ENCODE measurements around the gene SIRPB2.

SIRPB2 gene

GRCh38 chr20:1472556-1473245, 18.5 kb downstream of the SIRPB2 start:
- TF ChIP-seq CTCF (conservative IDR thresholded peaks at IDR 0.05; ENCODE audit: low read depth, low read length) = no peak
- no peak overlapping the region for H3K4me3 ChIP-seq (ENCODE audit: low read length)
- no peak for DNase-seq (ENCODE audit: low read depth)

GRCh38 chr20:1471242-1471641, 20.0 kb downstream of the SIRPB2 start:
- H3K4me3 ChIP-seq (ENCODE audit: low read length) = no peak overlapping the region
- no peak for TF ChIP-seq CTCF (conservative IDR thresholded peaks at IDR 0.05; ENCODE audit: low read depth, low read length)
- DNase-seq (ENCODE audit: low read depth) = no peak

- TF ChIP-seq CTCF (conservative IDR thresholded peaks at IDR 0.05; ENCODE audit: low read depth, low read length) = peak; percentile 90
- peak; percentile 92 for DNase-seq (ENCODE audit: low read depth)
- H3K4me3 ChIP-seq (ENCODE audit: low read length) = no peak overlapping the region
Measured at GRCh38 chr20:1469925-1470571, 21.2 kb downstream of the SIRPB2 start.

- no peak overlapping the region for H3K4me3 ChIP-seq (ENCODE audit: low read length)
- no peak for TF ChIP-seq CTCF (conservative IDR thresholded peaks at IDR 0.05; ENCODE audit: low read depth, low read length)
- DNase-seq (ENCODE audit: low read depth) = no peak
Measured at GRCh38 chr20:1469306-1469905, 21.8 kb downstream of the SIRPB2 start.

DNA sequence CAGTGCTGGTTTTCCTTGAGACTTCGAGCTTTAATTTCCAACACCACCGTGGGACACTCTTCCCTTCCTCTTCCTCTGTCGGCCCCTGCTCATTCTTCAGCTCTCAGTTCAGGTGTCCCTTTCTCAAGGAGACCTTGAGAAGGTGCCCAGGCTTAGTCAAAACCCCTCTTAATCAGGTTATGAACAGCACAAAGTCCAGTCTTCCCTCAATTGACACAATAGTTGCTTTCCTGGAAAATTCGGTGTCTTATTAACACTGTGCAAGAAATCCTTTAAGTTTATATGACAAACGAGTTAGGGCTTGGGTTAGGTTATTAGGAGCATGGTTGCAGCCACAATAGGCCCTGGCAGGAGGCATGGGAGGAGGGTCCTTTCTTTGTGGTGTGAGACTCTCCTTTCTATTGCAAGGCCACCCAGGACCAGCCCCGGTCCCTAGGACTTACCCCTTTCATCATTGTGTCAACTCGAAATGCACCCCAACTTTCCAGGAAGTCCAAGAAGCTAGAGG, 23.0 kb downstream of the SIRPB2 start:
- DNase-seq (ENCODE audit: low read depth) = no peak
- H3K4me3 ChIP-seq (ENCODE audit: low read length) = no peak overlapping the region
- TF ChIP-seq CTCF (conservative IDR thresholded peaks at IDR 0.05; ENCODE audit: low read depth, low read length) = no peak

DNA sequence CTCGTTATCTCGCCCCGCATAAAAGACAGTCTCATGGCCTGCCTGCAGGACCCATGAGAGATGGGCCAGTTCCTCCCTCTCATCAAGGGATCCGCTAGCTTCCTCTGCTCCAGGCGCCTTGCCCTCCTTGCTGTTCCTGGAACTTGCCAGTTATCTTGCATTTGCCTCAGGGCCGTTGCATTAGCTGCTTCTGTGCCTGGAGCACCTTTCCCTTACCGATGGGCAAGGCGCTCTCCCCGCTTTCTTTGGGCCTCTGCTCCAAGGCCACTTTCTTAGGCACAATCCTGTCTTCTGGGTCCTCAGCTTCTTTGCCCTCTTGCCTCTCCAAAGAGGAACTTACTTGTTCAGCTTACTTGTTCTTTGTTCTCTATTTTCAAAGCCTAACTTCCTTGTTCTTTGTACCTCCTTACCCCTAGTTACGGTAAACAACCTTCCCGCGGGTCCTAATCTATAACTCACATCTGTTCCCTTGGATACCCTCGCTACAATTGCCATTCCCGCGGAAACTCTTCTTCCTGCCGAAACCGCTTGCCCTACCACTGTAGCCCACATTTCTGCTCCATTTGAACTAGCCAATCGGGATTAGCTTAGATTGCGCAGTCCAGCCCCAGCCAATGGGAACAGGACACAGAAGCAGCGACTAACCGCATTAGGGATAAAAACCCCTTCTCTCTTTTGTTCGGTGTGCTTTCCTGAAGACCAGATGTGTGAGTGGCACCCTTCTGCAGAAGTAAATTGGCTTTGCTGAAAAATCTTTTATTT, 23.7 kb downstream of the SIRPB2 start:
- no peak overlapping the region for H3K4me3 ChIP-seq (ENCODE audit: low read length)
- no peak for DNase-seq (ENCODE audit: low read depth)
- TF ChIP-seq CTCF (conservative IDR thresholded peaks at IDR 0.05; ENCODE audit: low read depth, low read length) = no peak
